Pancreas (tissue), 10 donors: ENCODE results near the gene MRPL45. TPM values are rescaled to one million over a fixed set of nuclear protein-coding genes. Genes with fewer than 3 reads are reported as not detected.

Source experiments
- ATAC-seq, 4 donors: fragments of 200-7000 bp; cut with Tn5 transposase; one replicate each; pipeline versions ENCODE4 v1.8.0 to v1.9.1; 2020; ENCODE audit warnings: mild to moderate bottlenecking in 4 of 4, moderate library complexity in 4 of 4
- DNase-seq, 6 donors: peaks; one replicate each; pipeline ENCODE4 v3.0.0-alpha.2; 2020
- FAIRE-seq: peaks from 2 replicates; lab custom pipeline; 2012; peaks lifted over from hg19 to GRCh38; lab: Jason Lieb, UNC
- H3K27ac ChIP-seq, 4 donors: fragments of 200-600 bp; sonication (generic); 1 replicate in 3 of 4; 2 replicates in 1 of 4; pipeline versions ENCODE4 v1.5.0 to v1.8.0; 2020
- H3K27me3 ChIP-seq, 4 donors: fragments of 200-600 bp; one replicate each; pipeline ENCODE4 v1.8.0; 2021
- H3K36me3 ChIP-seq, 3 donors: fragments of 200-600 bp; sonication (generic) in 1 of 3; one replicate each; pipeline versions ENCODE4 v1.5.0 to v1.8.0; 2020 to 2021
- H3K4me1 ChIP-seq, 3 donors: fragments of 200-600 bp; one replicate each; pipeline ENCODE4 v1.8.0; 2021
- H3K4me3 ChIP-seq, 4 donors: fragments of 200-600 bp; sonication (generic) in 2 of 4; one replicate each; pipeline versions ENCODE4 v1.5.0 to v1.8.0; 2020 to 2021
- H3K9me3 ChIP-seq, 4 donors: fragments of 200-600 bp; one replicate each; pipeline ENCODE4 v1.8.0; 2021
- WGBS, 2 donors: extraction: QIAGEN DNeasy Blood & Tissue Kit; methylation state at CpG; one replicate each; pipeline ENCODE4 v1.1.7; 2013; 5-methylcytosine and 5-hydroxymethylcytosine counted together
- intact Hi-C, 3 donors: fragments of 100-400 bp; cut with DNase I; formaldehyde crosslinking; loops; one replicate each; pipeline versions ENCODE4 v1.11.1 to v1.14.2; 2022
- polyA plus RNA-seq, 2 donors: library from polyadenylated mRNA; stranded (reverse); fragments of 200-250 nt; gene quantifications; one replicate each; pipeline ENCODE4 v1.2.3, GENCODE V29; 2013
- total RNA-seq, 6 donors: library from RNA; stranded (reverse); fragmentation: NEBNext Ultra II Directional in 4 of 6; extraction: Animal tissue kit (Norgen Biotek cat#: 25700) in 4 of 6; gene quantifications; one replicate each; pipeline versions ENCODE4 v1.2.1 to v1.2.4, GENCODE V29; 2021 to 2023
- TF ChIP-seq, protein P1 (sequence below), 4 donors: fragments of 200-600 bp; sonication (generic) in 3 of 4; IDR thresholded peaks; one replicate each; pipeline versions ENCODE4 v1.5.0 to v1.8.0; 2021; ENCODE audit warnings: antibody characterized with exemption in 4 of 4
- donor health status: healthy with polysubstance abuse.
- donor health status: DM: no; HTN: no; CAD: no; lungs with moderate emphysema.
- donor health status: DM: no; HTN: no; CAD: no.
- donor health status: control.
- donor health status: control.
- donor health status: Bipolar disorder and iron deficiency.
- donor health status: DM: yes; HTN: yes; CAD: no.
- donor health status: DM: no; HTN: no; CAD: no.
- donor health status: DM: no; HTN: no; CAD: no.
- donor health status: DM: yes; HTN: yes; CAD: no.

The MRPL45 gene
- total and polyA plus RNA-seq, 8 donors: 9.2 to 29.1 (median 19.5) TPM

DNA sequence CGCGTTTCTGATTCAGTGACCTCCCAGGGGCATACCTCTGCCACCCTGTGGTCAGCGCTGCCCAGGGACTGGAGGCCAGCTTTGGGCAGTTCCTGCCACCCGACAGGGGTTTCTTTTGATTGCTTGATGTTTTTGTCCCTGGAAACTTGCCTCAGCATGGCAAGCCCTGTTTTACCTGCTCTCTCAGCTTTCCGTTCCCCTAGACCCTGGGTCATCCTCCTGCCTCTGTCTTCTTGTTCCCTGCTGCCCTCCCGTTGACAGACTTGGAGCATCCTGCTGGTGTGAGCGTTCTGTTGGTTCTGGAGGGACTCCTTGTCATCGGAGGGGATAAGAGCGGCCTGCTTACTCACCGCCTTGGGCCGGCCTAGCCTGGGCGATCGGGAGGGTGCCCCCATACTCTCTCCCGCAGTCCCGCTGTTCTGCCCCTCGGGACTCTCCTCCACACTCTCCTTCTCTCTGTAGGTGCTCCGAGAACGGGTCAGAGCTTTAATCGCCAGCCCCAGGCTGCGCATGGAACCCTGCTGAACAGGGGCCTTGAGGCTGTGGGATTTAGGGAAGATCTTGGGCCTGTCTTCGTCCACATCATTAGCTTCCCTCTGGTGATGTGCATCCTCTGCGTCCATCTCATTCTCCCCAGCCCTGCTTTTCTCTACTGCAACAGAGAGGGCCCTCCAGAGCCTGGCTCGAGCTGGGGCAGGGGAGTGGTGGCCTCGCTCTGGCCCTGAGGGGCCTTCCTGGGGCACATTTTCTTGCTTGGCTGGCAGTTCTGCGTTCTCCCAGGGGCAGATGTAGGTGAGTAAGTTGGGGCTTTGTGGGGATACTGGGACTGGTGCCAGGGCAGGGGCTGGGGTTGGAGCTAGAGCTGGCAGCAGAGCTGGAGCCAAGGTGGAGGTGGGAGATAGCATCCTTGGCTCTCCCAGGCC is 33.1 kb downstream of the MRPL45 start:
- no peak for FAIRE-seq
- WGBS, 2 donors: 73 to 79% methylated on average over 25 of the region's 25 CpGs
- intact Hi-C loops: no loop called here
- peak in 2 of 6 donors; percentile 2 to 43 for DNase-seq
- H3K27me3 ChIP-seq: no peaks in the 10 kb centered on the region
- H3K27ac ChIP-seq: no peak overlapping the region
- H3K4me1 ChIP-seq: no peaks in the 10 kb centered on the region
- no peak for ATAC-seq
- H3K36me3 ChIP-seq: no peaks in the 10 kb centered on the region
- no peaks in the 10 kb centered on the region for H3K9me3 ChIP-seq
- TF ChIP-seq, protein P1, sequence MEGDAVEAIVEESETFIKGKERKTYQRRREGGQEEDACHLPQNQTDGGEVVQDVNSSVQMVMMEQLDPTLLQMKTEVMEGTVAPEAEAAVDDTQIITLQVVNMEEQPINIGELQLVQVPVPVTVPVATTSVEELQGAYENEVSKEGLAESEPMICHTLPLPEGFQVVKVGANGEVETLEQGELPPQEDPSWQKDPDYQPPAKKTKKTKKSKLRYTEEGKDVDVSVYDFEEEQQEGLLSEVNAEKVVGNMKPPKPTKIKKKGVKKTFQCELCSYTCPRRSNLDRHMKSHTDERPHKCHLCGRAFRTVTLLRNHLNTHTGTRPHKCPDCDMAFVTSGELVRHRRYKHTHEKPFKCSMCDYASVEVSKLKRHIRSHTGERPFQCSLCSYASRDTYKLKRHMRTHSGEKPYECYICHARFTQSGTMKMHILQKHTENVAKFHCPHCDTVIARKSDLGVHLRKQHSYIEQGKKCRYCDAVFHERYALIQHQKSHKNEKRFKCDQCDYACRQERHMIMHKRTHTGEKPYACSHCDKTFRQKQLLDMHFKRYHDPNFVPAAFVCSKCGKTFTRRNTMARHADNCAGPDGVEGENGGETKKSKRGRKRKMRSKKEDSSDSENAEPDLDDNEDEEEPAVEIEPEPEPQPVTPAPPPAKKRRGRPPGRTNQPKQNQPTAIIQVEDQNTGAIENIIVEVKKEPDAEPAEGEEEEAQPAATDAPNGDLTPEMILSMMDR (IDR thresholded peaks at IDR 0.05): no peak
- H3K4me3 ChIP-seq: no peak overlapping the region

DNA sequence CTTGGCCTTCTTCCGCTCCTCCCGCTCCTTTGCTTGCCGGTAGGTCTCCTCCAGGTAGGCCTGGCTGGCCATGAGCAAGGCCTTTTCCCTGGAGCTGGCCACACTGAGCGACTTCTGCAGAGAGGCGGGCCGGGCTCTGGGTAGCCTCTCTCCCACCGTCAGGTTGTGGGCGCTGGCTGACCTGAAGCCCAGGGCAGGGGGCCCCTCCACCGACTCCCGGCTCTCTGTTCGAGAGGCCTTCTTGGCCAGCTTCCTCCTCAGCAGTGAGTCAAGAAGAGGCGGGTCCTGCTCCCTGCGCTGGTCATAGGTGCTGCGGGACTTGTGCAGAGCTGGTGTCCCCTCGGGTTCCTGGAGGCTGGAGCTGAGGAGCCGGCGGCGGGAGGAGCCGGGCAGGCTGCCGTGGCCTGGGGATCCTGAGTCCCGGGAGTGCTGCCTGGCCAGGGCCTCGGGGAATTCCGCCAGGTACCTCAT is 34.0 kb downstream of the MRPL45 start:
- FAIRE-seq: no peak
- Histone ChIP-seq H3K27ac (no peak overlapping the region), H3K27me3 (no peaks in the 10 kb centered on the region), H3K4me1 (no peaks in the 10 kb centered on the region), H3K36me3 (no peaks in the 10 kb centered on the region), H3K4me3 (no peak overlapping the region), H3K9me3 (no peaks in the 10 kb centered on the region)
- 74 to 78% methylated on average over 21 to 23 of the region's 23 CpGs for WGBS, 2 donors
- TF ChIP-seq, protein P1 (IDR thresholded peaks at IDR 0.05): no peak
- intact Hi-C loops: no loop called here
- DNase-seq: peak in 1 of 6 donors; percentile 46
- ATAC-seq: no peak

DNA sequence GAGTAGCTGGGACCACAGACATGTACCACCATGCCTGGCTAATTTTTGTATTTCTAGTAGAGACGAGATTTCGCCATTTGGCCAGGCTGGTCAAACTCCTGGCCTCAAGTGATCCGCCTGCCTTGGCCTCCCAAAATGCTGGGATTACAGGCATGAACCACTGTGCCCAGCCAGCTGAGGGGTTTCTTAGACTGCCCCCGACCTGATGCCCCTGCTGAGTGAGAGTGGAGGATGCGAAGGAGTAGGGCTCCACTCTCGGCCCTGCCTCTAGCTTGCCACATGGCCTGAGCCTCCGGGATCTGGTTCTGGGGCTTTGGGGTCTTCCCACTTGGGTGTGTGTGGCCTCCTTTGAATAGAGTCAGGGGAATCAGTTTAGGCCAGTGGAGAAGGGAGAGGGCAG is 35.8 kb downstream of the MRPL45 start:
- H3K4me3 ChIP-seq: no peak overlapping the region
- no peak for FAIRE-seq
- H3K36me3 ChIP-seq: no peaks in the 10 kb centered on the region
- no peaks in the 10 kb centered on the region for H3K27me3 ChIP-seq
- TF ChIP-seq, protein P1 (IDR thresholded peaks at IDR 0.05): no peak
- no peaks in the 10 kb centered on the region for H3K9me3 ChIP-seq
- no peak for ATAC-seq
- DNase-seq: no peak
- no peak overlapping the region for H3K27ac ChIP-seq
- intact Hi-C loops: no loop called here
- H3K4me1 ChIP-seq: no peaks in the 10 kb centered on the region
- 72 to 81% methylated on average over 7 of the region's 7 CpGs for WGBS, 2 donors

DNA sequence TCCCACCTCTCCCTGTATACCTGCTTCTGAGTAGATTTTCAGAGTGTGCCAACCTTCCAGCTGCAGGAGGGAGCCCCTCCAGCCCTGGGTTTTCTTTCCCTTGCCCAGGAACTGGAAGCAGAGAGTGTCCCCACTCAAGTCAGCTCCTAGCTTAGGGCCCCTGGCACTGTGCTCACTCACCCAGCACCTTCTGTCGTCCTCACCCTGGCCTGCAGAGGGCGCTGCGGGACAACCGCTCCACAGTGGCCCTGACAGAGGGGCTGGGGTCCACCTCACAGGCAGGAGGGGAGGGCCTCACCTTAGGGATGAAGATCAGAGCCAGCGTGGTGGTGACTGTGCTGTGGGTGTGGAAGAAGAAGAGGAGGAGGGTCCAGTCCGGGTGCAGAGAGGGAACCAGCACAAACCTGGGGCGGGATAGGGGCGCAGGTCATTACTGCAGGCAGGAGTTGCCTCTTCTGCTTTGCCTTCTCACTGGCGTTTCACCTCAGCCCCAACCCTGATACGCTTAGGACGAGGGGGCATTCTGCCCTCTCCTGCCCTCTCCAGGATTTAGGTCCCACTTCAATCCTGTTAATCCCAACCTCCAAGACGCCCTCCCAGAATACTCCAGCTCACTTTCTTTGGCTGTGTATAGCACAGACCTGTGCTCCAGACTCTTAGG is 36.8 kb downstream of the MRPL45 start:
- DNase-seq: peak in 4 of 6 donors; percentile 24 to 69 (median 41)
- H3K9me3 ChIP-seq: no peaks in the 10 kb centered on the region
- 35 to 36% methylated on average over 12 of the region's 12 CpGs for WGBS, 2 donors
- H3K4me3 ChIP-seq: no peak overlapping the region
- no peaks in the 10 kb centered on the region for H3K4me1 ChIP-seq
- TF ChIP-seq, protein P1 (IDR thresholded peaks at IDR 0.05): peak in 2 of 4 donors; percentile 6 to 8
- H3K27ac ChIP-seq: no peak overlapping the region
- H3K36me3 ChIP-seq: no peaks in the 10 kb centered on the region
- peak in 3 of 4 donors; percentile 28 to 57 (median 50) for ATAC-seq
- intact Hi-C loops: no loop called here
- FAIRE-seq: no peak
- no peaks in the 10 kb centered on the region for H3K27me3 ChIP-seq
